Measurements from ENCODE around the gene ISCA1. TPM values are rescaled to one million over a fixed set of nuclear protein-coding genes. Genes with fewer than 3 reads are reported as not detected.
"Not testable (repeated sequence)": the region's sequence is repeated elsewhere in the genome, so short reads cannot be mapped to it uniquely, and the experiment has no call there.

The ISCA1 gene
- total RNA-seq, 1 donor from 2014 or later, result 22.0 TPM

GRCh38 chr9:86298873-86299272 lies 16.5 kb upstream of the ISCA1 start:
- Histone ChIP-seq H3K27me3 (no peaks in the 10 kb centered on the region), H3K4me1 (no peaks in the 10 kb centered on the region), H3K4me3 (no peak overlapping the region), H3K9me3 (no peaks in the 10 kb centered on the region), H3K36me3 (peaks cover 91% of the 10 kb centered on the region), H3K27ac (no peak overlapping the region)
- DNase-seq (no peak), ATAC-seq (peak; percentile 69)
- TF ChIP-seq CTCF (IDR thresholded peaks at IDR 0.05), result no peak
- intact Hi-C loops (cut with DNase I), result no loop called here

- intact Hi-C loops (cut with DNase I); ATAC-seq: not testable (repeated sequence)
Measured at GRCh38 chr9:86290341-86290740, 8.0 kb upstream of the ISCA1 start.

GRCh38 chr9:86288499-86289198 lies 6.3 kb upstream of the ISCA1 start:
- Histone ChIP-seq H3K27me3 (no peaks in the 10 kb centered on the region), H3K4me1 (no peaks in the 10 kb centered on the region), H3K4me3 (no peak overlapping the region), H3K9me3 (no peaks in the 10 kb centered on the region), H3K36me3 (peaks cover 34% of the 10 kb centered on the region), H3K27ac (no peak overlapping the region)
- intact Hi-C loops (cut with DNase I), result no loop called here
- no peak for TF ChIP-seq CTCF (IDR thresholded peaks at IDR 0.05)
- DNase-seq (no peak), ATAC-seq (no peak)

More at GRCh38 chr9:86290341-86290740, 8.0 kb upstream of the ISCA1 start:
- H3K9me3 ChIP-seq, DNase-seq, H3K27me3 ChIP-seq, H3K4me3 ChIP-seq, H3K27ac ChIP-seq, H3K4me1 ChIP-seq: not testable (repeated sequence)
- peaks cover 41% of the 10 kb centered on the region for H3K36me3 ChIP-seq

- DNase-seq, result no peak
- no peak overlapping the region for H3K4me3 ChIP-seq
- intact Hi-C loops (cut with DNase I), result no loop called here
- H3K9me3 ChIP-seq, result no peaks in the 10 kb centered on the region
- no peak for ATAC-seq
- H3K27ac ChIP-seq, result no peak overlapping the region
- no peaks in the 10 kb centered on the region for H3K27me3 ChIP-seq
- H3K4me1 ChIP-seq, result no peaks in the 10 kb centered on the region
- H3K36me3 ChIP-seq, result peaks cover 32% of the 10 kb centered on the region
- peak; percentile 12 for TF ChIP-seq CTCF (IDR thresholded peaks at IDR 0.05)
Measured at GRCh38 chr9:86287013-86287412, 4.7 kb upstream of the ISCA1 start.

- intact Hi-C loops (cut with DNase I), result no loop called here
- no peak for ATAC-seq
Measured at GRCh38 chr9:86286278-86286677, 3.9 kb upstream of the ISCA1 start.

More at GRCh38 chr9:86286278-86286677, 3.9 kb upstream of the ISCA1 start:
- Histone ChIP-seq H3K4me1 (peaks cover 2% of the 10 kb centered on the region), H3K4me3 (no peak overlapping the region), H3K9me3 (no peaks in the 10 kb centered on the region), H3K27me3 (no peaks in the 10 kb centered on the region), H3K27ac (no peak overlapping the region), H3K36me3 (peaks cover 24% of the 10 kb centered on the region)
- no peak for TF ChIP-seq CTCF (IDR thresholded peaks at IDR 0.05)
- DNase-seq, result no peak
